ENCODE data around the gene CREM.
A peak's percentile ranks its signal among the peaks of the same experiment; 100 is the strongest.
"Not testable (repeated sequence)": the region's sequence is repeated elsewhere in the genome, so short reads cannot be mapped to it uniquely, and the experiment has no call there.

CREM gene

DNA sequence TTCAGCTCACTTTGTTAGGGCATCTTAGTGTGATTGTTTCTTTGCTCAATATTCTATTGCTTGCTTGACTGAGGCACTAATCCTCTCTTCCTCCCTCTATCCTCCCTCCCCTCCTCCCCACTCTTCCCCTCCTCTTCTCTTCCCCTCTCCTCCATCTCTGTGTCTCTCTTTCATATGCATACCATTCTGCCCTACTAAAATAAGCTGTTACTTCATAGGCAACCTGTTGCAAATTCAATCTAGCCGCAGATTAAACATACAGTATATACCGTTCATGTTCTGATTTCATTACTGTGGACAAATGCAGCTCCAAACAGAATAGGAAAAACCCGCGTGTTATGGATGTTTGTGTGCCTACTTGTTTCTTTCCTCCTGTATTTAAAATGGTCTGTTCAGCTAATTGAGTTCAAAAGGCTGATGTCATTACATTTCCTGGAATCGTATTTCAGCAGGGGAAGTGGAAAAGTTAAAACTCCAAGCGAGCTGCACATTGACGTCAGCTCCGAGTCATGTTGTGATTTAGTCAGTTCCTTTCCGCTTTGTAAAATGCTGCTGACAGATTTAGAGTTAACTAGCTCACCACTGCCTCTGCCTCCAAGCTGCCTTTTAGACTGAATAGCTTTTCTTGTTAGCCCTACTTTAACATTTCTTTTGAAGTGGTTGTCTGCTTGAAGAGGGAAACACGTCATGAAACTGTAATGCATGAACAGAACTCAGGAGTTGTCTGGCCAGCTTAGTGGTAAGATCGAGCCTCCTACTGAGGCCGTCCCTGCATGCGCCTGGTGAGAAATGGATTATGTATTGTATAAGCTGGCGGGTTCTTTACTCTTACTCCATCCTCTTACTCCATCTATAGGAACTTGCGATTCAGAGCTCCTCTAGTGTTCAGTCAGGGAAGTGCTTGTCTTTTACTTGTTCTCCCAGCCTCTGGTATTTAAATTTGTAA is 69.0 kb downstream of the CREM start:
- no peak for DNase-seq

- DNase-seq, result no peak
These were observed 73.8 kb downstream of the CREM start for GRCh38 chr10:35200487-35200886.

GRCh38 chr10:35201234-35201633 is 74.6 kb downstream of the CREM start:
- no peak for DNase-seq

GRCh38 chr10:35202050-35202449 is 75.4 kb downstream of the CREM start:
- DNase-seq, result no peak

DNA sequence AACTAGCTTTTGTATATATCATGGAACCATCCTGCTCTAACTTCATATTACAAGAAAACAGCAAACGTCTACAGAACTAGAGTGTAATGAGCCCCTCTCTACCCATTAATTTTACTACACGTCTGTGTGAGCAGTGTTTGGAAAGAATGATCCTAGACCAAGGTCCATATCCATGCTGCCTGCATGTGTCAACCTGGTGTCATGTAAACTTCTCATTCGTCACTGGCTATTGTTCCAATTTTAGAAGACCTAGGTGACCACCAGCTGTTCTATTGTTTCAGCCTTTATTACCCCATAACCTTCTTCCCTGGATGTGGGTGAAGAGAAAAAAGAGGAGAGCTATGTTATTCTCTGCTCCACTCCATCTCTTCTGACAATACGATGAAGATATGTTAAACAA is 77.1 kb downstream of the CREM start:
- no peak for DNase-seq

- no peak for DNase-seq
These were observed 78.1 kb downstream of the CREM start for GRCh38 chr10:35204650-35205319.

- DNase-seq, result no peak
These were observed 79.6 kb downstream of the CREM start for GRCh38 chr10:35206274-35206673.

DNA sequence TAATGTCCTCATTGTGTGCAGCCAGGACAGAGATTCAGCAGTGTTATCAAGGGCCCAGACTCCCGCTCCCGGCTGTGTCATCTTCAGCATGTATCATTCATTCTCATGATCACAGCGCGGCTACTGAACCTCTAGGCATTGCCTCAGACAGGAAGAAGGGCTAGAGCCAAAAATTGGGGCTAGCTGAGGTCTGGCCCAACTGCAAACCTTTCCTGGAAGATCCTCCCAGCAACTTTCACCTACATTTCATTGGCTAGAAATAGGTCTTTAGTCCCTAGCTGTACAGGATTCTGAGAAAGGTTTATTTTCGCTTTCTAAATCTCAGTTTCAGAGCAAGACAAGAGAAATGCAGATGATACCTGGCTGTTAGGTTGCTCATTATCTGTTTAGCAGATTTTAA is 81.9 kb downstream of the CREM start:
- no peak for DNase-seq

DNA sequence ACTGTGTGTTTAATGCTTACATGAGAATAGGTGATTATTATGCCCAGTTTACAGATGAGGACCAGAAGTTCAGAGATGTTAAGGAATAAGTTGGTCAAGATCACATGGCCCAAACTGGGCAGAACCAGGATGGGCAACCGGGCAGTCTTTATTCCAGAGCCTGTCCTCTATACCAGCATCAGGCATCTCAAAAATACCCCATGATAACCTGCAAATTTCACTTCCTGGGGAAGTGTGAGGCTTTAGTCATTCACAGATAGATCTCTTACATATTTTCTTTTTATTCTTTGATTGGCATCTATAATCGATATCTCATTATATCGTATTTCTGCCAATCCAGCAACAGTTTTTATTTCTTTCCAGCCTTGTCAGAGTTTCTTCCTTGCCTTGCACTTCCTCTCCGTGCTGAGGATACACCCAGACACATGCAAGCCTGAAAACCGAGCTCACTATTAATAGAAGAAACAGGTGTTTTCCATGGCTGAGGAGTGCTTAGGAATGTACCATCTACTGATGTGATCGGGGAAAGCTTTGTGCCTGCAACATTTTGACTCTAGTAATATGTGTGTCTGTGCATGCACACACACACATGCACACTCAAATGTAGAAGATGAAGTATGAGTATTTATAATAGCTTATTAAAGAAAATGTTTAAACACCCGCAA is 82.4 kb downstream of the CREM start:
- no peak for DNase-seq

GRCh38 chr10:35210961-35211360 is 84.3 kb downstream of the CREM start:
- DNase-seq, result no peak

DNA sequence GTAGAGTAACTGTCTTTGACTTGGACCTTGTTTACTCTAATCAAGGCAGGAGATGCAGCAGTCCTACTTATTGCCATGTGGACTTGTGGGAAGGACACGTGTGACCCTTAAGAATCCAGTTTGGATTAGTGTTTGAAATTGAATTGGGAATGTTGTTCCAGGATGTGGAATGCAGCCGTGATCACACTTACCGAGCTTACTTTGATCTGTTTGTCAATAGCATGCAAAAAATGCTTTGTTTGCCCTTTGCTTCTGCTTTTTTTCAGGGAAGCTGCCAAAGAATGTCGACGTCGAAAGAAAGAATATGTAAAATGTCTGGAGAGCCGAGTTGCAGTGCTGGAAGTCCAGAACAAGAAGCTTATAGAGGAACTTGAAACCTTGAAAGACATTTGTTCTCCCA is 84.7 kb downstream of the CREM start:
- DNase-seq, result no peak

- no peak for DNase-seq
These were observed 86.2 kb downstream of the CREM start for GRCh38 chr10:35212856-35213255.

DNA sequence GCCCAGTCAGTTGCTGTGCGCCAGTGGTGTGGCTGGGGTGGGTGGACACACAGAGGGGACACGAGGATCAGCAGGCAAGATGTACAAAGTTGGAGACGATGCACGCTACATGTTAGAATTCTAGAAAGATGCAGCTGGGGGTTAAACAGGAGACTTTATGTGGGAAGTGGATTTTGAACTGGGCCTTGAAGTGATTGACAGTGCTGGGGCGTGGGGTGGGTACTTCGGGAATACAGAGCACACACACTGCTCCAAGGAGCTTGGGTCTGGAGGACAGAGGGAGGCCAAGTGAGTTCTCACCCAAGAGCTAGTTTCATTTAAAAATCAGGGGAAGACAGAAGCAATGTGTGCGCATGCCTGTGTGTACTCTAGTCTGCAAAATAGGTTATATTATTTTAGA is 87.1 kb downstream of the CREM start:
- no peak for DNase-seq

DNA sequence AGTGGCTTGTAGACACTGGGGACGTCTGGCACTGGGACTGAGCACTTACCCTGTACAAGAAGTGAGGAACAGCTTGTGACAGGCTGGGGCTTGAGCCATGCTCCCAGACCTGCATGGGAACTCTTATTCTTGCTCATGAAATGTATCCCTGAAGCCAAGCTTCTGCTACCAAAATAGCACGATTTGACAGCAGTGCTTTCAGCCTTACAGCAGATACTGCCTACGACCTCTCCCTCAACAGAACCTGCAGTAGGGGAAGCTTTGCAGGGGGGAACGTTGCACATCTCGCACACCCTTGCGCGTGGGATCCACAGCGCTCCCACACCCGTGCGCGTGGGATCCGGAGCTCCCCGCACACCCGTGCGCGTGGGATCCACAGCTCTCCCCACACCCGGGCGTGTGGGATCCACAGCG is 88.0 kb downstream of the CREM start:
- DNase-seq, result no peak

DNA sequence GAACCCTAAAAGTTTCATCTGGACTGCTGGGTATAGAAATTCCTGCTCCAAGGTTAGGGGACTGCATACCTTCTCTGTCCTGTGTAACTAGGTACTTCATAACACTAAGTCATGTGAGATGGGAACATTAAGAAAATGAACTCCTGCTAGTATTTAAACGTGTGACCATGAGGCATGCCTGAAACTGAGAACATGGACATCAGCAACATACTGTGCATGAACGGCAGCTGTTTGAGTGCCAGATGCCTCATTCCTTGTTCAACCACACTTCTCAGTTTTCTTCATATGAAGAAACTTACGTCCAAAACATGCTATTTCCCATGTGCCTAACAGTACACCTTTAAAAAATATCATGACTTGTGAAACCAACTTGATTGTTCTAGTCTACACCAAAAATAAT is 88.5 kb downstream of the CREM start:
- no peak for DNase-seq

- no peak for DNase-seq
These were observed 89.8 kb downstream of the CREM start for GRCh38 chr10:35216303-35216905.

- DNase-seq, result not testable (repeated sequence)
These were observed 90.3 kb downstream of the CREM start for GRCh38 chr10:35216956-35217355.

DNA sequence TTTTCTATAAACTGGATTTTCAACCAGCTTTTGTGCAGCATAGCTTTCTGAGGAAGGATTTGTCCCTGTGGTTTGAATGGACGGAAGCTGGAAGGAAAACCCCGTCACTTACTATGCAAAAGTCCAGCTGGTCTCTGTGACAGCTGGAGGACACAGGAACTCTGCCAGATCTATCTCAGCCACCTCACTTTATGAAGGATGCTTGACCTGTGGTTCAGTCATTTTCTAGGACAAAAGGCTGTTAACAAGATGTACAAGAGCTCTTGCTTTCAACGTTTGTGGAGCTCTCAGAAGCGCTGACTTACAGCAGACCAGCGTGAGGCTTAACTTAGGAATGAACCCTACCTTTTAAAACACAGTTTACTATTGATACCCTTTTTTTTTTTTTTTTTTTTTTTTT is 90.8 kb downstream of the CREM start:
- DNase-seq, result no peak

- peak; percentile 42 for DNase-seq
These were observed 91.8 kb downstream of the CREM start for GRCh38 chr10:35218339-35218955.

DNA sequence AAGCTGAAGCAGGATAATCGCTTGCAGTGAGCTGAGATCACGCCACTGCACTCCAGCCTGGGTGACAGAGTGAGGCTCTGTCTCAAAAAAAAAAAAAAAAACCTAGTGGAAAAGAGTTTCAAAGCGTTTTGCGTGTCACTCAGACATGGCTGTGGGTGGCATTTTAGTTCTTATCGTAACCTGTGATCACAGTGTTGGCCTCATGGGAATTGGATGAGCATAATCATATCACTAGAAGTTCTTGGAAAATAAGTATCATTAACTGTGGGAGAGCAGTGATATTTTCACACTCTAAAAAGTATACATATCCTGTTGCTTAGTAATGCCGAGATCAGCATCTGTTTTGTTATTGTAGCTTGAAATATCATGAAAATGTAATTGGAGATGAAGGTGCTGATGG is 92.6 kb downstream of the CREM start:
- DNase-seq, result no peak

- no peak for DNase-seq
These were observed 93.5 kb downstream of the CREM start for GRCh38 chr10:35219891-35220890.

DNA sequence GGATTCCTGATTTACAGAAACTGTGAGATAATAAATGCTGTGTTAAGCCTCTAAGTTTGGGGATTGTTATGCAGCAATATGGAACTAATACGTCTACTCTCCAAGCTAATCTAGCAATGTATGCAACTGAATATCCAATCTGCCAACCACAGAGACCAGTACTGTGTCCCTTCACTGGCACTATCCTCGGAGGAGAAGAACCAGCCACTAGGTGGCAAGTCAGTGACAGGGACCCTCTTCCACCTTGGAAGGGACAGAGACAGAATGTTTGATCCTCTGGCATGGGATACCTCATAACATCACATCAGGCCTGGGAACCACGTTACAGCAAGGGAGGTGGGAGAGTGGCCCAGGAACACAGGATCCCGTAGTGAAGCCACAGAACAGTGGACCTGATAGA is 96.4 kb downstream of the CREM start:
- no peak for DNase-seq

Measured in 8988T (cell line).